ENCODE measurements around the gene EZH2. TPM values are rescaled to one million over a fixed set of nuclear protein-coding genes. Genes with fewer than 3 reads are reported as not detected.

EZH2 gene
- polyA plus RNA-seq, 1 of the 3 experiments (the other 2 are of a cell fraction): 30.6 TPM

DNA sequence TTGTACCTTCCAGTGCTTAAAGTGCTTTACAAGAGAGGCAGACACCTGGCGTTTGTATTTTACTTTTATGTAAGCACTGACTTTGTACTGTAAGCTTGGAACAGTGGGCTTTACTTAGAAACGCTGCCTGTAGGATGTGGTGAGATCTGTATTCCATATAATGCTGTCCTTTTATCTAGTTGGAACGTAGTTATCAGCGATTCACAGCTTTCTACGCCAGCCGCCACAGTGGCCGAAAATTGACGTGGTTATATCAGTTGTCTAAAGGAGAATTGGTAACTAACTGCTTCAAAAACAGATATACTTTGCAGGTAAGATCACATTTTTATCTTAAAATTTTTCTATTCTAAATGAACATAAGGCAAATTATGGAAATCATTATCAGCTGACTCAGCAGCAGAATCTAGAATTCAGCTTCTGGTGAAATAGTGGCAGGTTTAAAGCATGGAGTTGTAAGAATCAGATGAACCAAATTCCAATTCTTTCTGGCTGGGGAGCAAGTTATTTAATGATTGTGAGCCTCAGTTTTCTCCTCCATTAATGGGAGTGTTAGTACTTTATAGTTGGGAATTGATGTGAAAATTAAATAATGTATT, 93.9 kb downstream of the EZH2 start:
- Histone ChIP-seq H3K4me2 (no peak overlapping the region), H2AFZ (ENCODE audit: low read depth) (no peak overlapping the region), H3K4me1 (ENCODE audit: control insufficient read depth in 1 of 2, insufficient read depth in 2 of 2, low read depth in 1 of 2, low read length in 1 of 2) (peaks cover 0 to 6% of the 10 kb centered on the region in 2 experiments; a peak in 1 of 4 replicates), H3K79me2 (ENCODE audit: insufficient read depth) (peaks cover 5% of the 10 kb centered on the region), H3K27me3 (ENCODE audit: insufficient read depth) (no peaks in the 10 kb centered on the region), H3K27ac (ENCODE audit: low read depth in 2 of 2, low read length in 1 of 2) (no peak overlapping the region), H3K9ac (no peak overlapping the region), H3F3A (replicated peaks; ENCODE audit: insufficient read depth) (no peaks in the 10 kb centered on the region), H3K36me3 (replicated peaks in 1 of 2; ENCODE audit: control insufficient read depth in 1 of 2, insufficient read depth in 2 of 2, low read length in 1 of 2) (peaks cover 82 to 83% of the 10 kb centered on the region in 2 experiments), H3K9me2 (no peaks in the 10 kb centered on the region), H3K9me3 (no peaks in the 10 kb centered on the region), H3K4me3 (ENCODE audit: low read depth in 2 of 2, low read length in 1 of 2) (no peak overlapping the region), H4K20me1 (ENCODE audit: insufficient read depth) (no peaks in the 10 kb centered on the region)
- ChIA-PET CTCF (interaction anchor here (1.0 to 1.8 kb wide), 6 partner anchors 22 to 215 kb away, joined by 3 to 5 read pairs (median 3); no protein-coding TSS in a partner anchor), POLR2A (no interaction called here)
- TF ChIP-seq, protein P1, sequence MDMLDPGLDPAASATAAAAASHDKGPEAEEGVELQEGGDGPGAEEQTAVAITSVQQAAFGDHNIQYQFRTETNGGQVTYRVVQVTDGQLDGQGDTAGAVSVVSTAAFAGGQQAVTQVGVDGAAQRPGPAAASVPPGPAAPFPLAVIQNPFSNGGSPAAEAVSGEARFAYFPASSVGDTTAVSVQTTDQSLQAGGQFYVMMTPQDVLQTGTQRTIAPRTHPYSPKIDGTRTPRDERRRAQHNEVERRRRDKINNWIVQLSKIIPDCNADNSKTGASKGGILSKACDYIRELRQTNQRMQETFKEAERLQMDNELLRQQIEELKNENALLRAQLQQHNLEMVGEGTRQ (IDR thresholded peaks at IDR 0.05; ENCODE audit: borderline replicate concordance, low read depth, low read length): no peak
- no peak for TF ChIP-seq GATA2 (CRISPR knock-in tag; IDR thresholded peaks at IDR 0.05)
- no peak for TF ChIP-seq CHD2 (IDR thresholded peaks at IDR 0.05; ENCODE audit: low read length, partially characterized antibody)
- no peak for TF ChIP-seq MEF2A (IDR thresholded peaks at IDR 0.05; ENCODE audit: borderline replicate concordance, low read depth)
- no peak for TF ChIP-seq FOXJ3 (CRISPR knock-in tag; IDR thresholded peaks at IDR 0.05)
- no peak for TF ChIP-seq RFX5 (IDR thresholded peaks at IDR 0.05; ENCODE audit: low read length)
- TF ChIP-seq, protein P2, sequence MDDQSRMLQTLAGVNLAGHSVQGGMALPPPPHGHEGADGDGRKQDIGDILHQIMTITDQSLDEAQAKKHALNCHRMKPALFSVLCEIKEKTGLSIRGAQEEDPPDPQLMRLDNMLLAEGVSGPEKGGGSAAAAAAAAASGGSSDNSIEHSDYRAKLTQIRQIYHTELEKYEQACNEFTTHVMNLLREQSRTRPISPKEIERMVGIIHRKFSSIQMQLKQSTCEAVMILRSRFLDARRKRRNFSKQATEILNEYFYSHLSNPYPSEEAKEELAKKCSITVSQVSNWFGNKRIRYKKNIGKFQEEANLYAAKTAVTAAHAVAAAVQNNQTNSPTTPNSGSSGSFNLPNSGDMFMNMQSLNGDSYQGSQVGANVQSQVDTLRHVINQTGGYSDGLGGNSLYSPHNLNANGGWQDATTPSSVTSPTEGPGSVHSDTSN (IDR thresholded peaks at IDR 0.05): no peak
- WGBS (ENCODE audit: low lambda C conversion rate): 98% methylated on average over 8 of the region's 8 CpGs
- DNase-seq: no peak

DNA sequence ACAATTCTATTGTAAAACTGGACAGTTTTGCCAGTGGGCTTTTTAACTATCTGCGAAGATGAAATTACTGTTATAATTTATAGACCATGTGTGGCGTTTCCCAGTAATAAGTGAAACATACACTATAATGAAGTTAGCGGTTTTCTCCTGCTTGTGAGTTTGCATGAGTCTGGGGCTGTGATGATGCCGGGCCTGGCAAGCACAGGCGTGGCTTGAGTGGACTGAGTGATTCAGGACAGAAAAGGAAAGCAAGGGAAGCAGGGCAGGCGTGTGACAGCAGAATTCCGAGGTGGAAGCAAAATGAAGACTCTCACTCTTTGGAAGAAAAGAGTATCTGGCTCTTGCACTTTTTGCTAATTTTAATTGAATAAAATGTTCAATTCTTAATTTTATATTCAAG, 94.9 kb downstream of the EZH2 start:
- no peak overlapping the region for H3K27ac ChIP-seq (ENCODE audit: low read depth in 2 of 2, low read length in 1 of 2)
- POLR2A ChIA-PET: no interaction called here
- TF ChIP-seq, protein P2 (IDR thresholded peaks at IDR 0.05): no peak
- TF ChIP-seq, protein P3, sequence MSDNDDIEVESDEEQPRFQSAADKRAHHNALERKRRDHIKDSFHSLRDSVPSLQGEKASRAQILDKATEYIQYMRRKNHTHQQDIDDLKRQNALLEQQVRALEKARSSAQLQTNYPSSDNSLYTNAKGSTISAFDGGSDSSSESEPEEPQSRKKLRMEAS (IDR thresholded peaks at IDR 0.05; ENCODE audit: low read depth): no peak
- TF ChIP-seq, protein P4, sequence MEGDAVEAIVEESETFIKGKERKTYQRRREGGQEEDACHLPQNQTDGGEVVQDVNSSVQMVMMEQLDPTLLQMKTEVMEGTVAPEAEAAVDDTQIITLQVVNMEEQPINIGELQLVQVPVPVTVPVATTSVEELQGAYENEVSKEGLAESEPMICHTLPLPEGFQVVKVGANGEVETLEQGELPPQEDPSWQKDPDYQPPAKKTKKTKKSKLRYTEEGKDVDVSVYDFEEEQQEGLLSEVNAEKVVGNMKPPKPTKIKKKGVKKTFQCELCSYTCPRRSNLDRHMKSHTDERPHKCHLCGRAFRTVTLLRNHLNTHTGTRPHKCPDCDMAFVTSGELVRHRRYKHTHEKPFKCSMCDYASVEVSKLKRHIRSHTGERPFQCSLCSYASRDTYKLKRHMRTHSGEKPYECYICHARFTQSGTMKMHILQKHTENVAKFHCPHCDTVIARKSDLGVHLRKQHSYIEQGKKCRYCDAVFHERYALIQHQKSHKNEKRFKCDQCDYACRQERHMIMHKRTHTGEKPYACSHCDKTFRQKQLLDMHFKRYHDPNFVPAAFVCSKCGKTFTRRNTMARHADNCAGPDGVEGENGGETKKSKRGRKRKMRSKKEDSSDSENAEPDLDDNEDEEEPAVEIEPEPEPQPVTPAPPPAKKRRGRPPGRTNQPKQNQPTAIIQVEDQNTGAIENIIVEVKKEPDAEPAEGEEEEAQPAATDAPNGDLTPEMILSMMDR (IDR thresholded peaks at IDR 0.05): no peak
- no peak for TF ChIP-seq TCF12 (IDR thresholded peaks at IDR 0.05)
- TF ChIP-seq MXI1 (IDR thresholded peaks at IDR 0.05; ENCODE audit: low read depth, low read length): no peak
- TF ChIP-seq, protein P5, sequence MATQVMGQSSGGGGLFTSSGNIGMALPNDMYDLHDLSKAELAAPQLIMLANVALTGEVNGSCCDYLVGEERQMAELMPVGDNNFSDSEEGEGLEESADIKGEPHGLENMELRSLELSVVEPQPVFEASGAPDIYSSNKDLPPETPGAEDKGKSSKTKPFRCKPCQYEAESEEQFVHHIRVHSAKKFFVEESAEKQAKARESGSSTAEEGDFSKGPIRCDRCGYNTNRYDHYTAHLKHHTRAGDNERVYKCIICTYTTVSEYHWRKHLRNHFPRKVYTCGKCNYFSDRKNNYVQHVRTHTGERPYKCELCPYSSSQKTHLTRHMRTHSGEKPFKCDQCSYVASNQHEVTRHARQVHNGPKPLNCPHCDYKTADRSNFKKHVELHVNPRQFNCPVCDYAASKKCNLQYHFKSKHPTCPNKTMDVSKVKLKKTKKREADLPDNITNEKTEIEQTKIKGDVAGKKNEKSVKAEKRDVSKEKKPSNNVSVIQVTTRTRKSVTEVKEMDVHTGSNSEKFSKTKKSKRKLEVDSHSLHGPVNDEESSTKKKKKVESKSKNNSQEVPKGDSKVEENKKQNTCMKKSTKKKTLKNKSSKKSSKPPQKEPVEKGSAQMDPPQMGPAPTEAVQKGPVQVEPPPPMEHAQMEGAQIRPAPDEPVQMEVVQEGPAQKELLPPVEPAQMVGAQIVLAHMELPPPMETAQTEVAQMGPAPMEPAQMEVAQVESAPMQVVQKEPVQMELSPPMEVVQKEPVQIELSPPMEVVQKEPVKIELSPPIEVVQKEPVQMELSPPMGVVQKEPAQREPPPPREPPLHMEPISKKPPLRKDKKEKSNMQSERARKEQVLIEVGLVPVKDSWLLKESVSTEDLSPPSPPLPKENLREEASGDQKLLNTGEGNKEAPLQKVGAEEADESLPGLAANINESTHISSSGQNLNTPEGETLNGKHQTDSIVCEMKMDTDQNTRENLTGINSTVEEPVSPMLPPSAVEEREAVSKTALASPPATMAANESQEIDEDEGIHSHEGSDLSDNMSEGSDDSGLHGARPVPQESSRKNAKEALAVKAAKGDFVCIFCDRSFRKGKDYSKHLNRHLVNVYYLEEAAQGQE (IDR thresholded peaks at IDR 0.05; ENCODE audit: low read depth, low read length): no peak
- TF ChIP-seq TAF1 (IDR thresholded peaks at IDR 0.05; ENCODE audit: borderline replicate concordance, low read depth, low read length): no peak
- TF ChIP-seq YY1 (IDR thresholded peaks at IDR 0.05; ENCODE audit: low read depth): no peak
- TF ChIP-seq, protein P6, sequence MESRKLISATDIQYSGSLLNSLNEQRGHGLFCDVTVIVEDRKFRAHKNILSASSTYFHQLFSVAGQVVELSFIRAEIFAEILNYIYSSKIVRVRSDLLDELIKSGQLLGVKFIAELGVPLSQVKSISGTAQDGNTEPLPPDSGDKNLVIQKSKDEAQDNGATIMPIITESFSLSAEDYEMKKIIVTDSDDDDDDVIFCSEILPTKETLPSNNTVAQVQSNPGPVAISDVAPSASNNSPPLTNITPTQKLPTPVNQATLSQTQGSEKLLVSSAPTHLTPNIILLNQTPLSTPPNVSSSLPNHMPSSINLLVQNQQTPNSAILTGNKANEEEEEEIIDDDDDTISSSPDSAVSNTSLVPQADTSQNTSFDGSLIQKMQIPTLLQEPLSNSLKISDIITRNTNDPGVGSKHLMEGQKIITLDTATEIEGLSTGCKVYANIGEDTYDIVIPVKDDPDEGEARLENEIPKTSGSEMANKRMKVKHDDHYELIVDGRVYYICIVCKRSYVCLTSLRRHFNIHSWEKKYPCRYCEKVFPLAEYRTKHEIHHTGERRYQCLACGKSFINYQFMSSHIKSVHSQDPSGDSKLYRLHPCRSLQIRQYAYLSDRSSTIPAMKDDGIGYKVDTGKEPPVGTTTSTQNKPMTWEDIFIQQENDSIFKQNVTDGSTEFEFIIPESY (IDR thresholded peaks at IDR 0.05; ENCODE audit: borderline replicate concordance, low read depth): no peak

More for the DNA sequence above, 94.9 kb downstream of the EZH2 start:
- H3K9ac ChIP-seq: no peak overlapping the region
- peaks cover 1% of the 10 kb centered on the region for H3K79me2 ChIP-seq (ENCODE audit: insufficient read depth)
- H4K20me1 ChIP-seq (ENCODE audit: insufficient read depth): no peaks in the 10 kb centered on the region
- CTCF ChIA-PET: interaction anchor here (1.1 to 1.8 kb wide), 5 partner anchors 32 to 277 kb away, joined by 3 to 5 read pairs (median 3); no protein-coding TSS in a partner anchor
- no peak overlapping the region for H3K4me2 ChIP-seq
- peaks cover 82 to 88% of the 10 kb centered on the region in 2 experiments for H3K36me3 ChIP-seq (replicated peaks in 1 of 2; ENCODE audit: control insufficient read depth in 1 of 2, insufficient read depth in 2 of 2, low read length in 1 of 2)
- no peaks in the 10 kb centered on the region for H3K27me3 ChIP-seq (ENCODE audit: insufficient read depth)
- H3F3A ChIP-seq (replicated peaks; ENCODE audit: insufficient read depth): no peaks in the 10 kb centered on the region
- WGBS (ENCODE audit: low lambda C conversion rate): 87% methylated on average over 7 of the region's 7 CpGs
- no peaks in the 10 kb centered on the region for H3K9me2 ChIP-seq
- DNase-seq: no peak
- H3K4me3 ChIP-seq (ENCODE audit: low read depth in 2 of 2, low read length in 1 of 2): no peak overlapping the region
- H2AFZ ChIP-seq (ENCODE audit: low read depth): no peak overlapping the region
- H3K9me3 ChIP-seq: no peaks in the 10 kb centered on the region
- peaks cover 0 to 6% of the 10 kb centered on the region in 2 experiments; a peak in 1 of 4 replicates for H3K4me1 ChIP-seq (ENCODE audit: control insufficient read depth in 1 of 2, insufficient read depth in 2 of 2, low read depth in 1 of 2, low read length in 1 of 2)

All from SK-N-SH (cell line).